ENCODE data around the gene MTA1.

The MTA1 gene

DNA sequence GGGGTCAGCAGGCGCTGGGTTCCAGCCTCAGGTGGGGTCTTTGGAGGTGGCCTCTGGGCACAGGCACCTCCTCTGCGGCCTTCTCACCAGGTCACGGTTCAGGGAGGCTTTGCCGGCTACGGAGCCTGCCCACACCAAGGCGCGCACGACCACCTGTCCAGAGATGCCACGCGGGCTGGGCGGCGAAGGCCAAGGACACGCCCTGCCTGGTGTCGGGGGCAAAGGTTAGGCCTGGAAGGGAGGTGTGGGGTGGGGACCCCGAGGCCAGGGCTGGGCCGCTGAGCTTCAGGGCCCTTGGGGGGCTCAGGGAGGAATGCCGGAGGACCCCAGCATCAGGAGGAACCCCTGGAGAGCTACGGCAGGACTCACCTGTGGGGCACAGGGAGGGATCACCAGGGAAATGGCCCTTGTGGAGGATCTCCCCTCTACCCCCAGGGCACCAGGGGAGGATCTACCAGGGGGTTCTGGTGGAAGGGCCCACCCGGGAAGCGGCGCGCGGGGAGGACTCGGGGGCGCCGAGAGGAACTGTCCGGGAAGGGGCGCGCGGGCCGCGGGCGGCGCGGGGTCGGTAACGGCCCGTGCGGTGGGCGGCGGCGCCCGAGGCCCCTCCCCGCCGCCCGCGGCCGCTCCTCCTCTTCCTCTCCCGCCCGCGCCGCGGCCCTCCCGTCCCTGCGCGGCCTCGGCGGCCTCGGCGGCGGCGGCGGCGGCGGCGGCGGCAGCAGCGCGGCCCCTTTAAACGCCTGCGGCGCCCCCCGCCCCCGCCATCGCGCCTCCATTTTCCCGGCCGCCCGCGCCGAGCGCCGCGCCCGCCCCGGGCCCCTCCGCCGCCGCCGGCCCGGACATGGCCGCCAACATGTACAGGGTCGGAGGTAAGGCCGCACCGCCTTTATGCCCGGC lies at the start of gene MTA1:
Gene MTA1, plus strand, starts transcription at position 633 of the 897 bp plus-strand sequence. Its CDS starts 209 bp downstream, at position 842.
- TF ChIP-seq, protein P1, sequence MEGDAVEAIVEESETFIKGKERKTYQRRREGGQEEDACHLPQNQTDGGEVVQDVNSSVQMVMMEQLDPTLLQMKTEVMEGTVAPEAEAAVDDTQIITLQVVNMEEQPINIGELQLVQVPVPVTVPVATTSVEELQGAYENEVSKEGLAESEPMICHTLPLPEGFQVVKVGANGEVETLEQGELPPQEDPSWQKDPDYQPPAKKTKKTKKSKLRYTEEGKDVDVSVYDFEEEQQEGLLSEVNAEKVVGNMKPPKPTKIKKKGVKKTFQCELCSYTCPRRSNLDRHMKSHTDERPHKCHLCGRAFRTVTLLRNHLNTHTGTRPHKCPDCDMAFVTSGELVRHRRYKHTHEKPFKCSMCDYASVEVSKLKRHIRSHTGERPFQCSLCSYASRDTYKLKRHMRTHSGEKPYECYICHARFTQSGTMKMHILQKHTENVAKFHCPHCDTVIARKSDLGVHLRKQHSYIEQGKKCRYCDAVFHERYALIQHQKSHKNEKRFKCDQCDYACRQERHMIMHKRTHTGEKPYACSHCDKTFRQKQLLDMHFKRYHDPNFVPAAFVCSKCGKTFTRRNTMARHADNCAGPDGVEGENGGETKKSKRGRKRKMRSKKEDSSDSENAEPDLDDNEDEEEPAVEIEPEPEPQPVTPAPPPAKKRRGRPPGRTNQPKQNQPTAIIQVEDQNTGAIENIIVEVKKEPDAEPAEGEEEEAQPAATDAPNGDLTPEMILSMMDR (IDR thresholded peaks at IDR 0.05; ENCODE audit: low read depth, low read length, missing control alignments): no peak
- Histone ChIP-seq H3K27me3 (replicated peaks) (no peaks in the 10 kb centered on the region), H3K27ac (peak within 1 kb of the TSS; percentile 38), H3K4me3 (ENCODE audit: low read depth, low read length) (peak within 1 kb of the TSS; percentile 72), H3K36me3 (replicated peaks) (no peaks in the 10 kb centered on the region)
- in situ Hi-C loops (cut with HindIII; ENCODE audit: low pct_ligation_motif_present, low sequenced_read_pairs): no loop called here
- DNase-seq: no peak

GRCh38 chr14:105374389-105374788 lies 45.2 kb upstream of the MTA1 start:
- TF ChIP-seq, protein P1 (IDR thresholded peaks at IDR 0.05; ENCODE audit: low read depth, low read length, missing control alignments): no peak
- no peak overlapping the region for H3K4me3 ChIP-seq (ENCODE audit: low read depth, low read length)
- DNase-seq: no peak

GRCh38 chr14:105375635-105376057 lies 44.0 kb upstream of the MTA1 start:
- in situ Hi-C loops (cut with HindIII; ENCODE audit: low pct_ligation_motif_present, low sequenced_read_pairs): no loop called here
- TF ChIP-seq, protein P1 (IDR thresholded peaks at IDR 0.05; ENCODE audit: low read depth, low read length, missing control alignments): no peak
- H3K27ac ChIP-seq: no peak overlapping the region
- H3K4me3 ChIP-seq (ENCODE audit: low read depth, low read length): no peak overlapping the region
- no peaks in the 10 kb centered on the region for H3K36me3 ChIP-seq (replicated peaks)
- no peaks in the 10 kb centered on the region for H3K27me3 ChIP-seq (replicated peaks)
- DNase-seq: peak; percentile 18

More at GRCh38 chr14:105374389-105374788, 45.2 kb upstream of the MTA1 start:
- H3K36me3 ChIP-seq (replicated peaks): no peaks in the 10 kb centered on the region
- H3K27me3 ChIP-seq (replicated peaks): no peaks in the 10 kb centered on the region
- no peak overlapping the region for H3K27ac ChIP-seq
- in situ Hi-C loops (cut with HindIII; ENCODE audit: low pct_ligation_motif_present, low sequenced_read_pairs): no loop called here

- no peak overlapping the region for H3K4me3 ChIP-seq (ENCODE audit: low read depth, low read length)
- H3K27ac ChIP-seq: no peak overlapping the region
- no peaks in the 10 kb centered on the region for H3K36me3 ChIP-seq (replicated peaks)
- in situ Hi-C loops (cut with HindIII; ENCODE audit: low pct_ligation_motif_present, low sequenced_read_pairs): no loop called here
- no peaks in the 10 kb centered on the region for H3K27me3 ChIP-seq (replicated peaks)
- DNase-seq: no peak
- TF ChIP-seq, protein P1 (IDR thresholded peaks at IDR 0.05; ENCODE audit: low read depth, low read length, missing control alignments): no peak
Measured at GRCh38 chr14:105376521-105377440, 42.8 kb upstream of the MTA1 start.

- in situ Hi-C loops (cut with HindIII; ENCODE audit: low pct_ligation_motif_present, low sequenced_read_pairs): no loop called here
- no peaks in the 10 kb centered on the region for H3K36me3 ChIP-seq (replicated peaks)
- DNase-seq: no peak
- no peak overlapping the region for H3K27ac ChIP-seq
- no peak overlapping the region for H3K4me3 ChIP-seq (ENCODE audit: low read depth, low read length)
- no peaks in the 10 kb centered on the region for H3K27me3 ChIP-seq (replicated peaks)
- TF ChIP-seq, protein P1 (IDR thresholded peaks at IDR 0.05; ENCODE audit: low read depth, low read length, missing control alignments): no peak
Measured at GRCh38 chr14:105377555-105378182, 42.0 kb upstream of the MTA1 start.

Data from brain microvascular endothelial cell (primary cell).